ENCODE measurements around the gene NFIB.

The NFIB gene

GRCh38 chr9:14175778-14176177, 138.2 kb downstream of the NFIB start:
- H3K4me3 Mint-ChIP-seq, result no peak overlapping the region
- no peak for TF ChIP-seq CTCF (IDR thresholded peaks at IDR 0.05)
- no peaks in the 10 kb centered on the region for H3K36me3 Mint-ChIP-seq (ENCODE audit: low read depth)
- no peaks in the 10 kb centered on the region for H3K9me3 Mint-ChIP-seq
- DNase-seq, result no peak
- H3K27me3 Mint-ChIP-seq (ENCODE audit: low read depth, poor library complexity), result no peaks in the 10 kb centered on the region
- H3K27ac Mint-ChIP-seq, result no peak overlapping the region
- H3K4me1 Mint-ChIP-seq, result no peaks in the 10 kb centered on the region

GRCh38 chr9:14173713-14174112, 140.2 kb downstream of the NFIB start:
- no peak overlapping the region for H3K27ac Mint-ChIP-seq
- no peak overlapping the region for H3K4me3 Mint-ChIP-seq
- DNase-seq, result no peak
- no peaks in the 10 kb centered on the region for H3K4me1 Mint-ChIP-seq
- H3K36me3 Mint-ChIP-seq (ENCODE audit: low read depth), result no peaks in the 10 kb centered on the region
- no peak for TF ChIP-seq CTCF (IDR thresholded peaks at IDR 0.05)
- no peaks in the 10 kb centered on the region for H3K27me3 Mint-ChIP-seq (ENCODE audit: low read depth, poor library complexity)
- H3K9me3 Mint-ChIP-seq, result no peaks in the 10 kb centered on the region

- Mint-ChIP-seq H3K27me3 (ENCODE audit: low read depth, poor library complexity) (peaks cover 3% of the 10 kb centered on the region), H3K27ac (no peak overlapping the region), H3K9me3 (no peaks in the 10 kb centered on the region), H3K4me1 (no peaks in the 10 kb centered on the region), H3K4me3 (no peak overlapping the region), H3K36me3 (ENCODE audit: low read depth) (no peaks in the 10 kb centered on the region)
- TF ChIP-seq CTCF (IDR thresholded peaks at IDR 0.05), result no peak
- DNase-seq, result no peak
These were observed 142.9 kb downstream of the NFIB start for GRCh38 chr9:14170973-14171596.

- TF ChIP-seq CTCF (IDR thresholded peaks at IDR 0.05), result no peak
- Mint-ChIP-seq H3K9me3 (no peaks in the 10 kb centered on the region), H3K36me3 (ENCODE audit: low read depth) (no peaks in the 10 kb centered on the region), H3K4me1 (peaks cover 4% of the 10 kb centered on the region), H3K27ac (no peak overlapping the region), H3K4me3 (no peak overlapping the region), H3K27me3 (ENCODE audit: low read depth, poor library complexity) (peaks cover 3% of the 10 kb centered on the region)
- no peak for DNase-seq
These were observed 143.5 kb downstream of the NFIB start for GRCh38 chr9:14170392-14170931.

- H3K27ac Mint-ChIP-seq, result no peak overlapping the region
- H3K4me3 Mint-ChIP-seq, result no peak overlapping the region
- no peaks in the 10 kb centered on the region for H3K9me3 Mint-ChIP-seq
- H3K27me3 Mint-ChIP-seq (ENCODE audit: low read depth, poor library complexity), result peaks cover 3% of the 10 kb centered on the region
- DNase-seq, result no peak
- H3K4me1 Mint-ChIP-seq, result peaks cover 5% of the 10 kb centered on the region
- no peaks in the 10 kb centered on the region for H3K36me3 Mint-ChIP-seq (ENCODE audit: low read depth)
- no peak for TF ChIP-seq CTCF (IDR thresholded peaks at IDR 0.05)
These were observed 145.6 kb downstream of the NFIB start for GRCh38 chr9:14168381-14168780.

GRCh38 chr9:14165376-14166035, 148.4 kb downstream of the NFIB start:
- Mint-ChIP-seq H3K4me1 (peaks cover 5% of the 10 kb centered on the region), H3K27me3 (ENCODE audit: low read depth, poor library complexity) (peaks cover 3% of the 10 kb centered on the region), H3K4me3 (no peak overlapping the region), H3K9me3 (no peaks in the 10 kb centered on the region), H3K27ac (no peak overlapping the region), H3K36me3 (ENCODE audit: low read depth) (no peaks in the 10 kb centered on the region)
- TF ChIP-seq CTCF (IDR thresholded peaks at IDR 0.05), result no peak
- no peak for DNase-seq
